ENCODE measurements around the gene DHX8.

- TF ChIP-seq CTCF (IDR thresholded peaks at IDR 0.05; ENCODE audit: low read depth, low read length) (no peak), MAX (IDR thresholded peaks at IDR 0.05; ENCODE audit: low read depth, low read length) (no peak), POLR2A (IDR thresholded peaks at IDR 0.05; ENCODE audit: extremely low read depth, insufficient read length) (no peak), MYC (IDR thresholded peaks at IDR 0.05; ENCODE audit: low read depth, low read length) (no peak)
Measured at GRCh38 chr17:43533699-43534098, 49.9 kb downstream of the DHX8 start.
